NCI-H2107 (cell line): ENCODE data around the gene RPP40.
A peak's percentile ranks its signal among the peaks of the same experiment; 100 is the strongest.
"Not testable (repeated sequence)": the region's sequence is repeated elsewhere in the genome, so short reads cannot be mapped to it uniquely, and the experiment has no call there.

ENCODE experiments used
- DNase-seq: peaks from one replicate; lab custom pipeline; 2025; lab: John Stamatoyannopoulos, UW

Gene RPP40

DNA sequence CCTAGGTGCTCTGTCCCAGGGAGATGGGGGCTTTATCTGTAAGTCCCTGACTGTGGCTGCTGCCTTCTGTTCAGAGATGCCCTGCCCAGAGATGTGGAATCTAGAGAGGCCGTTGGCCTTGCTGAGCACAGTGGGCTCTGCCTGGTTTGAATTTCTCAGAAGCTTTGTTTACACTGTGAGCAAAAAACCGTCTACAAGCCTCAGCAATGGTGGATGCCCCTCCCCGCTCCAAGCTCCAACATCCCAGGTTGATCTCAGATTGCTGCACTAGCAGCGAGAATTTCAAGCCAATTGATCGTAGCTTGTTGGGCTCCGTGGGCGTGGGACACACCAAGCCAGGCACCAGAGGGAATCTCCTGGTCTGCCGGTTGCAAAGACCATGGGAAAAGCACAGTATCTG lies 16.3 kb upstream of the RPP40 start:
- DNase-seq, result no peak

DNA sequence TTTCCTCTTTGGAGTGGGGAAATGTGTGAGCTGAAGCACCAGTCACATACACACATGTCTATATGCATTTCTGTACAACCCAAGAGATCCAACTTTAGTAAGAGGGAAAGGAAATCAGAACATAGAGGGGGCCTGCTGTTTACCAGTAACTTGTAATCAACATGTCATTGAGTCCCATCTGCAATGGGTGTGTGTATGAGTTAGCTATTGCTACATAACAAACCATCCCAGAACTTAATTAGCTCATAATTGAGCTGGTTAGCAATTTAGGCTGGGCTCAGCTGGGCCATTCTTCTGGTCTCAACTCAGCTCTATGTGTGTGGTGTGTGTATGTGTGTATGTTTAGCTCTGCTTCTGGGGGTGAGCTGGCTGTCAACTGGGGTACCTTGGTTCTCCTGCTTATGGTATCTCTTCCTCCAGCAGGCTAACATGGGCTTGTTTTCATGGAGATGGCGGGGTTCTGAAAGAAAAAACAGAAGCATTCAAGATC lies 10.3 kb upstream of the RPP40 start:
- DNase-seq, result no peak

GRCh38 chr6:5012519-5012918 lies 8.7 kb upstream of the RPP40 start:
- DNase-seq, result no peak

DNA sequence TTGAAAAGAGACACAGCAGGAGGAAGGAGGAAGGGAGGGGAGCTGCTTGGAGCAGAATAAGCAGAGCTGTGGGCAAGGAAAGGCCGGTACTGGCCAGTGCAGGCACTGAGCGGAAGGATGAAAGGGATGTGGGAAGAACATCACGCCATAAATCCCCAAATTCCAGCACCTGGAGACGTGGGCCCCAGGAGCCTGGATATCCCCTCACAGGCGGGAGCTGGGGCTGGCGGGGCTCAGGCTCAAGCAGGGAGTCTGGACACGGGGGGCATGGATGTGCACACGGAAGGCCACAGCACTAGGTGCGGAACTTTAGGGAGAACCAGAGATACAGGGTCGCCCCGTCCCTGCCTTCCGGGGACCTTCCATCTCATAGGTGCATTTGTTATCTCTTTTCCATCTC lies 7.5 kb upstream of the RPP40 start:
- no peak for DNase-seq

GRCh38 chr6:5007531-5007930 lies 3.7 kb upstream of the RPP40 start:
- DNase-seq, result no peak

DNA sequence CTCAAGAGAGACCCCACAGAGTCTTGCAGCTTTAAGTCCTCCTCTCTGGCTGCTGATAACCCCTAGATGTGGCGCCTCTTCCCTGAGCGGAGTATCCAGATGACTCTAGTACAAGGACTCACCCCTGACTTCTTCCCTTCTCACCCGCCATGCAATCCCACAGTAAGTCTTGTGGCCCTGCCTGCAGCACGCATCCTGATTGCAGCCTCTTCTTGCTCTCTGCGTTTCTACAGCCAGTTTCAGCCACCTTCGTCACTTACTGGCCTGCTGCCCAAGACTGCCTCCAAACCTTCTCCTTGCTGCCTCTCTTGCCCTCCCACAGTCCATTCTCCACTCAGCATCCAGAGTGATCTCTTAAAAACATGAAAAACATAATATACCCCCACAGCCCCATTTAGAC lies 2.4 kb upstream of the RPP40 start:
- DNase-seq, result no peak

- not testable (repeated sequence) for DNase-seq
These were observed 1.2 kb upstream of the RPP40 start for GRCh38 chr6:5005038-5005433.

DNA sequence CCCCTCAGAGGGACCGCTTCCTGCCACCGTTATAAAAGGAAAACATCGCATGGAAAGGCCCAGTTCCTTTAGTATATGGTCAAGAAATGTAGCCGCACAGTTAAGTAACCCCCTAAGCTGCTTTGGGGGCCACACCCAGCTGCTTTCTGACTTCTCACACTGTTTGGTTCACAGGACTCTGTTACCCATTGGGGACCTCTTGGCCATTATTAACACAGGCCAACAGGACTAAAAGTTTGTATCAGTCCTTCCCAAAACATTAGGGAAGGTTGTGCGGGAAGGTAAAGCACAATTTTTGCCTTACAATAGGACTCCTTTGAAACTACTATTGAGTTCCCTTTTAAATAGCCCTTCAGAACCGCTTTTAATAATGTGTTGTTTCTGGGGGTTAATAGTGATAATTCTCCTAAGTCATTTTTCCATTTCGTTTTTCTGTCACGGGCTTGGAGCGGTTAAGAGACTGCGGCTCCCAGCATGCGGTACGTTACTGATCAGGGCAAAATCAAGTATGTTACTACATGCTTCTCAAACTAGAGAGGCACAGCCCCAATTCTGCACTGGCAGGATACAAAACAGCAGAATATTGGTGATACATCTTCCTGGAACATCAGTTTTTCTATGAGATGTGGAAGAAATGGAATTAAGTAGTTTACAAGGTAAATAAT lies 668 bp upstream of the RPP40 start:
- DNase-seq, result no peak

- no peak for DNase-seq
These were observed 4.3 kb downstream of the RPP40 start for GRCh38 chr6:4999586-4999985.

DNA sequence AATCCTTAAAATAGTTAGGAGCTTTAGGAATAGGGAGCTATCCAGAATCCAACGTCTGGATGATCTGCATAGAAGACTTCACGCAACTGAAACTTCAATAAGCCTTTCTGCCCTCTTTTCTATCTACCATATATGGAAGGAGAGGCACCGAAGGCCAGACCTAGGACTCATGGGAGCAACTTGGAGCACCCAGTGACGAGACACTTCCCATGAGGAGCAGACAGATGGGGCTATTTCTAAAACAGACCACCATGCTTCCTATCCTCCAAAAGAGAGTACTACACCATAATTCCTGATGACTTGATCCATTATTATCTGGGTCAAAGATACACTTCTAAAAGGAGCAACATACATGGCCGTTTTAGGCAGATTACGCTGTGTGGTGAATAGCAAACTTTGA lies 6.0 kb downstream of the RPP40 start:
- no peak for DNase-seq

DNA sequence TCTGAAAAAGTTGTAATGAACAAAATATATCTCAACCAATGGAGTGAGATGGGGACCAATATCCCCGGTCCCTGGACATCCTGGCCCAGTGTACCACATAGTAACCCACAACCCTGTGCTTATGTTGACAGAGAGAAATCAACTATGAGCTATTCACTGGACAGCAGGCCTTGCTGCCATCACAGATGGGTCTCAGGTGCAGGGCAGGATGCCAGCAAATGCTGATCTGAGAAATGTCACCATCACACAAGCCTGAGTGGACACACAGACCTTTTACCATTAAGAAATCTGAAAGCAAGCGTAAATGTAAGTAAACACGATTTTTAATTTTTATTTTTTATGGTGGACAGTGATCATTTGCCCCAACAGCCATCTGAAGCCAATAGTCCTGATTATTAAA lies 9.1 kb downstream of the RPP40 start:
- DNase-seq, result no peak

DNA sequence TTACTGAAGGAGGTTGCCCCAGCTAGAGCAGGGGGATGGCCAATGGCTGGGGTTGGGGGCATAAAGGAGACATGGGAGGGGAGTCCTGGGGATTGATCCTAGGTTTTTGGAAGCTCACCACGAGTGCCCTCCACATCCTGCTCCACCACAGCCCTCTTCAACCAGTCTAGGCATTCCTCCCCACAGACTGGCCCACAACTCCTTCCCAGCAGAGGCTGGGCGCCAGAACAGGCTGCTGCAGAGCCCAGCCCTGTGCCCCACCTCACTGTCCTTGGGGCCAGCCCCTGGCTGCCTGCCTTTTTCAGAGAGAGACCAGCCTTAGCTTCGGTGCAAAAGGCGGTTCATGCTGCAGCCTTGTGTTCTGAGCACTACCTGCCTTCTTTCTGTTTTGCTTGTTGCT lies 16.4 kb downstream of the RPP40 start:
- DNase-seq, result no peak

DNA sequence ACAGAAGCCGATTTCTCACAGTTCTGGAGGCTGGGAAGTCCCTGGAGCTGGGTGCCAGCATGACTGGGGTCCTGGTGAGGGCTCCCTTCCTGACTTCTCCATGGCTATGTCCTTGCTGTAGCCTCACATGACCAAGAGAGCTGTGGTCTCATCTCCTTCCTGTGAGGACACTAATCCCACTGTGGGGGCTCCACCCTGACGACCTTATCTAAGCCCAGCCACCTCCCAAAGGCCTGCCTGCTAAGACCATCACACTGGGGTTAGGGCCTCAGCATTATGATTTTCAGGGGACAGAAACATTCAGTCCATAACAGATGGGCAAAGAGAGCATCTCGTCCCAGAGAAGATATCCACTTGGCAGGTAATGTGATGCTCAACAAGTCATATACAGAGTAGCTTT lies 16.8 kb downstream of the RPP40 start:
- DNase-seq, result no peak

- DNase-seq, result no peak
These were observed 20.5 kb downstream of the RPP40 start for GRCh38 chr6:4983322-4983721.

DNA sequence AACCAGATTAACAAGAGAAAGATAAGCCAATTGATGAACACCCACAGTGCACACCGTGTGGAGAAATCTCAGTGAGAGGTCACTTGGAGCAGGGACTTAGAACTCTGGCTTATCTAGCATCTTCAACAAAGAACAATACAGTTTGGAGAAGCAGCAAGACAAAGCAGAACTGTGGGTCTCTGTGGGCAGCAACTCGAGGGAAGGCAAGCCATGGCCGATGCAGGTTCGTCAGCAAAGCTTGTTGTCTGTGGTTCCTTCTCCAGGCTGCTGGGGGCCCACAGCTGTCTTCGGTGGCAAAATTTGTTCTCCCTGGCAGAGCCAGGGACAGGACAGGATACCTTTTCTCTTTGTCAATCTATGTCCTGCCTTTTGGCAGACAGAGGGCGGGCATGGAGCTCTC lies 22.1 kb downstream of the RPP40 start:
- no peak for DNase-seq

DNA sequence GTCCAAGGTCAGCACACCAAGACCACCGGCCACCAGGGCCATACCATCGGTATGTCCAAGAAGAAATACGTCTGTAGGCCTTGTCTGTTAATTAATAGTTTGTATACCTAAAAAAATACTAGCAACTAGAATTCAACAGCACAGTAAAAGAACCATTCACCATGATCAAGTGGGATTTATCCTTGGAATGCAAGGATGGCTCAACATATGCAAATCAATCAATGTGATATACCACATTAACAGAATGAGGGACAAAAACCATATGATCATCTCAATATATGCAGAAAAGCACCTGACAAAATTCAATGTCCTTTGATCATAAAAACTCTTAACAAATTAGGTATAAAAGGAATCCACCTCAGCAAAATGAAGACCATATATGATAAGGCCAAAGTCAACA lies 24.4 kb downstream of the RPP40 start:
- no peak for DNase-seq

- no peak for DNase-seq
These were observed 26.4 kb downstream of the RPP40 start for GRCh38 chr6:4977468-4977867.

DNA sequence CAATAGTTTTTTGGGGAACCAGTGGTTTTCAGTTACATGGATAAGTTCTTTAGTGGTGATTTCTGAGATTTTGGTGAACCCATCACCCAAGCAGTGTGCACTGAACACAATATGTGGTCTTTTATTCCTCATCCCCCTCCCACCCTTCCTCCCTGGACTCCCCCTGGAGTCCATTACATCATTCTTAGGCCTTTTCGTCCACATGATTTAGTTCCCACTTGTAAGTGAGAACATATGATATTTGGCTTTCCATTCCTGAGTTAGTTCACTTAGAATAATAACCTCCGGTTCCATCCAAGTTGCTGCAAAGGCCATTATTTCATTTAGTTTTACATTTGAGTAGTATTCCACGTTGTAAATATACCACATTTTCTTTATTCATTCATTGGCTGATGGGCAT lies 28.3 kb downstream of the RPP40 start:
- no peak for DNase-seq

DNA sequence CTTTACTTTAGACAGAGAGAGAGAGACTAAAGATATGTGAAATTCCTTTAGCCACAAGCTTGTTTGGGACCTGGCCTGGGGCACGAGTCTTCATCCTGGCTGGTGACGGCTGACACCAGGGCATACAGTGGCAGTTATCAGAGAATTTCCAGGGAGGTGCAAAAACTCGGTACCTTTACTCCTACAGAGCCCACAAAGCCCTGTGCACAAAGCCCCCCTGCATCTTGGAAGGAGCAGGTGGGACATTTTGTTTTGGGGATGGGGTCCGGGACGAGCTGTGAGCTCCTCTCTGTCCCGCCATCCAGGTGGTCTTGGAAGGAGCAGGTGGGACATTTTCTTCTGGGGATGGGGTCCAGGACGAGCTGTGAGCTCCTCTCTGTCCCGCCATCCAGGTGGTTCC lies 28.9 kb downstream of the RPP40 start:
- DNase-seq, result no peak

DNA sequence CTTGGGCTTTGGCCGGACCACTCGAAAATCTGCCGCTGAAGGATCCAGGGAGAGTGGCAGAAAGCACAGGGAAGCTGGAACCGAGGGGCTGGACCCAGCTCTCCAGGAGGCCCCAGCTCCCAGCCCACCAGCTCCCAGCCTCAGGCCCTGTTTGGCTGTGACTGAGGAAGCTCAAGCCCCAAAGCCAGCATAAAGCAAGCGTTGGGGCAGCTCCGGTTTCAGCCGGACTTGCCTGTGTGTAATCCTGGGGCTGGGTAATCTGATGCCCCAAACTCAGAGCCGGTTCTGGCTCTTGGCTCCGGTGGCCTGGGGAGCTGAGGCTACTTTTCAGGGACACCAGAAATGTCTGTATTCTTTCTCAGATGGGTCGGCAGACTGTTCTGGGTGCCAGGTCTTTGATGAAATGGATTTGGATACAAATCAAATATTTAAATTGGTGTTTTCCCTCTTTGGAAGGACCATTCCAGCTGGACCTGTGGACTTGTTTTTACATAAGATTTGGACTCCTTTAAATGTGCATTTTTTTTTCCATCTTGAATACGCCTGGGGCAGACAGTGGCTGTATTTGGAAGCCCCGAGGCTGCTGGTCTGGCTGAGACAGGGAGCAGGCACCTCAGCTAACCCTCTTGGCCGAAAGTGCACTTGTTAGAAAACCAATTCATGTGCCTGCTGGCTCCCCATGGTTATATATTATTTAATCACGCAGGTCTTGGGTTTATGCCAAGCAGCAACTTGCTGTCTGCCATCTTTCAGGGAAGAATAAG lies 29.7 kb downstream of the RPP40 start:
- DNase-seq, result peak; percentile 54

DNA sequence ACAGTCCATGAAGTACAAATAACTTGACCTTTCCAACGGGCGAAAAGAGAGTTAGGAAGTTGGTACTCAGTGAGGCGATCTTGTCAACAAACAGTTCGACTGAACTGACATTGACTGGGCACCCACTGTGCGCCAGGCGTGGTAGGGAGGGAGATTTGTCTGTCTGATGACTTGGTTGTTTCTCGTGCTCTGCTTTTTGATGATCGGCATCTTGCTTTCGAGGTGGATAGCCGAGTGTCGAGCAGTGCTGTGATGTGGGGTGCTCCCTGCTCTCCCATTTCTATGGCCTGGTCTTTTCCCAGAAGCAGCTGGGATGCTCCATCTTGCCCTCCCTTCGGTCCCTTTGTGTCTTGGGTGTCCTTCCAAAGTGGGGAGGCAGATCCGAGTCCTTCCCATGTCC lies 30.4 kb downstream of the RPP40 start:
- DNase-seq, result no peak

GRCh38 chr6:4972438-4972837 lies 31.4 kb downstream of the RPP40 start:
- DNase-seq, result no peak

- DNase-seq, result no peak
These were observed 32.0 kb downstream of the RPP40 start for GRCh38 chr6:4971851-4972250.
